ENCODE measurements around the gene LDAH. TPM values are rescaled to one million over a fixed set of nuclear protein-coding genes. Genes with fewer than 3 reads are reported as not detected.

Gene LDAH
- total and polyA plus RNA-seq, 2 experiments from 2014 or later: 13.2 to 27.6 TPM

- Histone ChIP-seq H3K36me3 (ENCODE audit: low read depth) (no peaks in the 10 kb centered on the region), H3K27ac (no peak overlapping the region), H3K9ac (no peak overlapping the region), H3K4me1 (ENCODE audit: insufficient read depth) (peaks cover 7% of the 10 kb centered on the region; the same call in 1 of the 2 replicates), H4K20me1 (ENCODE audit: insufficient read depth) (no peaks in the 10 kb centered on the region), H3K27me3 (replicated peaks; ENCODE audit: insufficient read depth) (no peaks in the 10 kb centered on the region), H3F3A (ENCODE audit: insufficient read depth) (no peaks in the 10 kb centered on the region), H3K4me2 (ENCODE audit: unreplicated experiment) (no peak overlapping the region), H2AFZ (no peak overlapping the region), H3K9me2 (ENCODE audit: insufficient read depth) (no peaks in the 10 kb centered on the region), H3K9me3 (ENCODE audit: low read depth) (no peaks in the 10 kb centered on the region), H3K4me3 (no peak overlapping the region), H3K79me2 (ENCODE audit: insufficient read depth) (peaks cover 9% of the 10 kb centered on the region; the same call in 1 of the 2 replicates)
- DNase-seq: no peak
- TF ChIP-seq EZH2 (IDR thresholded peaks at IDR 0.05; ENCODE audit: insufficient read depth, poor library complexity, severe bottlenecking) (no peak), EZH2phosphoT487 (IDR thresholded peaks at IDR 0.05; ENCODE audit: insufficient read depth, low read depth) (no peak)
- 84 to 89% methylated on average over 14 of the region's 14 CpGs for WGBS, 2 experiments (ENCODE audit: low coverage in 1 of 2, low lambda C conversion rate in 2 of 2, missing lambda C conversion rate in 2 of 2)
- in situ Hi-C loops (cut with MboI): loop anchor here (10.0 kb wide), 1 partner anchor 210 kb away; no protein-coding TSS in a partner anchor
Measured at GRCh38 chr2:20645301-20645701, 177.6 kb downstream of the LDAH start.

- Histone ChIP-seq H4K20me1 (ENCODE audit: insufficient read depth) (no peaks in the 10 kb centered on the region), H3K79me2 (ENCODE audit: insufficient read depth) (no peaks in the 10 kb centered on the region), H3K4me3 (no peak overlapping the region), H3K9me2 (ENCODE audit: insufficient read depth) (no peaks in the 10 kb centered on the region), H3F3A (ENCODE audit: insufficient read depth) (no peaks in the 10 kb centered on the region), H3K4me1 (ENCODE audit: insufficient read depth) (no peaks in the 10 kb centered on the region; the same call in 1 of the 2 replicates), H3K27me3 (replicated peaks; ENCODE audit: insufficient read depth) (no peaks in the 10 kb centered on the region), H3K36me3 (ENCODE audit: low read depth) (no peaks in the 10 kb centered on the region), H3K9ac (no peak overlapping the region), H2AFZ (no peak overlapping the region), H3K4me2 (ENCODE audit: unreplicated experiment) (no peak overlapping the region), H3K27ac (no peak overlapping the region), H3K9me3 (ENCODE audit: low read depth) (no peaks in the 10 kb centered on the region)
- in situ Hi-C loops (cut with MboI): loop anchor here (10.0 kb wide), 1 partner anchor 209 kb away; no protein-coding TSS in a partner anchor
- no peak for DNase-seq
- TF ChIP-seq EZH2phosphoT487 (IDR thresholded peaks at IDR 0.05; ENCODE audit: insufficient read depth, low read depth): no peak
- no peak for TF ChIP-seq EZH2 (IDR thresholded peaks at IDR 0.05; ENCODE audit: insufficient read depth, poor library complexity, severe bottlenecking)
- WGBS, 2 experiments (ENCODE audit: low coverage in 1 of 2, low lambda C conversion rate in 2 of 2, missing lambda C conversion rate in 2 of 2): 64 to 82% methylated on average over 3 of the region's 3 CpGs
Measured at GRCh38 chr2:20643826-20644225, 179.1 kb downstream of the LDAH start.

- WGBS, 2 experiments (ENCODE audit: low coverage in 1 of 2, low lambda C conversion rate in 2 of 2, missing lambda C conversion rate in 2 of 2): 96 to 99% methylated on average over 7 of the region's 7 CpGs
- no peaks in the 10 kb centered on the region for H3K9me2 ChIP-seq (ENCODE audit: insufficient read depth)
- no peaks in the 10 kb centered on the region for H3K79me2 ChIP-seq (ENCODE audit: insufficient read depth)
- TF ChIP-seq EZH2 (IDR thresholded peaks at IDR 0.05; ENCODE audit: insufficient read depth, poor library complexity, severe bottlenecking) (no peak), EZH2phosphoT487 (IDR thresholded peaks at IDR 0.05; ENCODE audit: insufficient read depth, low read depth) (no peak)
- H3K4me2 ChIP-seq (ENCODE audit: unreplicated experiment): no peak overlapping the region
- no peak overlapping the region for H3K4me3 ChIP-seq
- no peak overlapping the region for H3K27ac ChIP-seq
- in situ Hi-C loops (cut with MboI): loop anchor here (10.0 kb wide), 1 partner anchor 208 kb away; no protein-coding TSS in a partner anchor
- H3F3A ChIP-seq (ENCODE audit: insufficient read depth): no peaks in the 10 kb centered on the region
- H3K36me3 ChIP-seq (ENCODE audit: low read depth): no peaks in the 10 kb centered on the region
- no peaks in the 10 kb centered on the region for H3K27me3 ChIP-seq (replicated peaks; ENCODE audit: insufficient read depth)
- DNase-seq: no peak
- H3K9ac ChIP-seq: no peak overlapping the region
- H4K20me1 ChIP-seq (ENCODE audit: insufficient read depth): no peaks in the 10 kb centered on the region
- no peaks in the 10 kb centered on the region for H3K9me3 ChIP-seq (ENCODE audit: low read depth)
- no peaks in the 10 kb centered on the region; the same call in 1 of the 2 replicates for H3K4me1 ChIP-seq (ENCODE audit: insufficient read depth)
- no peak overlapping the region for H2AFZ ChIP-seq
Measured at GRCh38 chr2:20643060-20643459, 179.8 kb downstream of the LDAH start.

- no peaks in the 10 kb centered on the region for H3K36me3 ChIP-seq (ENCODE audit: low read depth)
- H3K27me3 ChIP-seq (replicated peaks; ENCODE audit: insufficient read depth): no peaks in the 10 kb centered on the region
- H3K9me2 ChIP-seq (ENCODE audit: insufficient read depth): no peaks in the 10 kb centered on the region
- no peaks in the 10 kb centered on the region for H3K79me2 ChIP-seq (ENCODE audit: insufficient read depth)
- no peak for TF ChIP-seq EZH2phosphoT487 (IDR thresholded peaks at IDR 0.05; ENCODE audit: insufficient read depth, low read depth)
- no peak for TF ChIP-seq EZH2 (IDR thresholded peaks at IDR 0.05; ENCODE audit: insufficient read depth, poor library complexity, severe bottlenecking)
- H3K9me3 ChIP-seq (ENCODE audit: low read depth): no peaks in the 10 kb centered on the region
- H3K4me1 ChIP-seq (ENCODE audit: insufficient read depth): no peaks in the 10 kb centered on the region; the same call in 1 of the 2 replicates
- in situ Hi-C loops (cut with MboI): loop anchor here (10.0 kb wide), 1 partner anchor 208 kb away; no protein-coding TSS in a partner anchor
- H3K27ac ChIP-seq: no peak overlapping the region
- no peak overlapping the region for H2AFZ ChIP-seq
- no peak overlapping the region for H3K4me3 ChIP-seq
- peak; percentile 85 for DNase-seq
- 25 to 27% methylated on average over 26 of the region's 26 CpGs for WGBS, 2 experiments (ENCODE audit: low coverage in 1 of 2, low lambda C conversion rate in 2 of 2, missing lambda C conversion rate in 2 of 2)
- H3K4me2 ChIP-seq (ENCODE audit: unreplicated experiment): no peak overlapping the region
- H3K9ac ChIP-seq: no peak overlapping the region
- no peaks in the 10 kb centered on the region for H3F3A ChIP-seq (ENCODE audit: insufficient read depth)
- H4K20me1 ChIP-seq (ENCODE audit: insufficient read depth): no peaks in the 10 kb centered on the region
Measured at GRCh38 chr2:20642055-20642971, 180.6 kb downstream of the LDAH start.

Measured in GM23248 (cell line).